NCI-H187 treated with DMSO at 0.1 percent for 48 hours (cell line): ENCODE results near the gene ADAMTS17.

ENCODE experiments used
- DNase-seq: peaks from one replicate; lab custom pipeline; 2025; lab: John Stamatoyannopoulos, UW

ADAMTS17 gene

GRCh38 chr15:100174159-100174903, 167.4 kb downstream of the ADAMTS17 start:
- DNase-seq, result no peak

GRCh38 chr15:100172356-100173024, 169.3 kb downstream of the ADAMTS17 start:
- no peak for DNase-seq

- DNase-seq, result no peak
These were observed 170.4 kb downstream of the ADAMTS17 start for GRCh38 chr15:100171411-100171810.

- no peak for DNase-seq
These were observed 171.2 kb downstream of the ADAMTS17 start for GRCh38 chr15:100170291-100171210.

GRCh38 chr15:100169615-100170290, 172.0 kb downstream of the ADAMTS17 start:
- no peak for DNase-seq

GRCh38 chr15:100168787-100169186, 173.0 kb downstream of the ADAMTS17 start:
- no peak for DNase-seq

GRCh38 chr15:100167884-100168375, 173.8 kb downstream of the ADAMTS17 start:
- DNase-seq, result no peak

- DNase-seq, result no peak
These were observed 175.5 kb downstream of the ADAMTS17 start for GRCh38 chr15:100166313-100166712.

GRCh38 chr15:100163961-100164360, 177.8 kb downstream of the ADAMTS17 start:
- no peak for DNase-seq

GRCh38 chr15:100160953-100161352, 180.8 kb downstream of the ADAMTS17 start:
- no peak for DNase-seq

GRCh38 chr15:100159436-100159835, 182.3 kb downstream of the ADAMTS17 start:
- DNase-seq, result no peak

- DNase-seq, result no peak
These were observed 183.4 kb downstream of the ADAMTS17 start for GRCh38 chr15:100158356-100158755.

- no peak for DNase-seq
These were observed 185.6 kb downstream of the ADAMTS17 start for GRCh38 chr15:100156201-100156600.

GRCh38 chr15:100154338-100154737, 187.4 kb downstream of the ADAMTS17 start:
- DNase-seq, result no peak

GRCh38 chr15:100152463-100152862, 189.3 kb downstream of the ADAMTS17 start:
- DNase-seq, result no peak

GRCh38 chr15:100150906-100151305, 190.9 kb downstream of the ADAMTS17 start:
- no peak for DNase-seq

- DNase-seq, result no peak
These were observed 193.9 kb downstream of the ADAMTS17 start for GRCh38 chr15:100147828-100148227.

- no peak for DNase-seq
These were observed 198.4 kb downstream of the ADAMTS17 start for GRCh38 chr15:100143378-100143777.

GRCh38 chr15:100141311-100142001, 200.3 kb downstream of the ADAMTS17 start:
- no peak for DNase-seq

GRCh38 chr15:100140527-100141308, 201.1 kb downstream of the ADAMTS17 start:
- DNase-seq, result no peak
